Naive B cell (primary cell): Measurements from ENCODE around the gene KRTAP5-6. TPM values are rescaled to one million over a fixed set of nuclear protein-coding genes. Genes with fewer than 3 reads are reported as not detected.
A peak's percentile ranks its signal among the peaks of the same experiment; 100 is the strongest.
"Not testable (repeated sequence)": the region's sequence is repeated elsewhere in the genome, so short reads cannot be mapped to it uniquely, and the experiment has no call there.

ENCODE experiments used
- ATAC-seq, 2 donors: fragments of 150-1000 bp; cut with Tn5 transposase; 2 replicates each; pipeline ENCODE4 v1.10.0; 2021; ENCODE audit warnings: low read depth in 2 of 2, mild to moderate bottlenecking in 2 of 2, moderate library complexity in 2 of 2
- DNase-seq: peaks from one replicate; pipeline ENCODE4 v3.0.0; 2022
- H3K27ac Mint-ChIP-seq, 6 donors: one replicate each; pipeline ENCODE4 v1.8.0; 2020 to 2022; ENCODE audit warnings: mild to moderate bottlenecking in 6 of 6, mixed read lengths in 6 of 6, moderate library complexity in 5 of 6, inconsistent platforms in 2 of 6
- H3K27me3 Mint-ChIP-seq, 3 donors: one replicate each; pipeline ENCODE4 v1.8.0; 2021 to 2022; ENCODE audit warnings: mixed read lengths in 3 of 3, mild to moderate bottlenecking in 1 of 3
- H3K36me3 Mint-ChIP-seq, 2 donors: one replicate each; pipeline ENCODE4 v1.8.0; 2020 to 2022; ENCODE audit warnings: mixed read lengths in 2 of 2, inconsistent platforms in 1 of 2, mild to moderate bottlenecking in 1 of 2
- H3K4me1 Mint-ChIP-seq, 3 donors: one replicate each; pipeline ENCODE4 v1.8.0; 2020 to 2022; ENCODE audit warnings: mixed read lengths in 3 of 3, inconsistent platforms in 1 of 3, mild to moderate bottlenecking in 1 of 3, moderate library complexity in 1 of 3
- H3K4me3 Mint-ChIP-seq, 8 donors: one replicate each; pipeline ENCODE4 v1.8.0; 2020 to 2022; ENCODE audit warnings: mild to moderate bottlenecking in 8 of 8, mixed read lengths in 8 of 8, moderate library complexity in 8 of 8, inconsistent platforms in 2 of 8
- H3K9me3 Mint-ChIP-seq, 7 donors: one replicate each; pipeline ENCODE4 v1.8.0; 2020 to 2022; ENCODE audit warnings: mixed read lengths in 7 of 7, mild to moderate bottlenecking in 5 of 7, inconsistent platforms in 2 of 7, moderate library complexity in 1 of 7
- polyA plus RNA-seq, 6 donors: library from polyadenylated mRNA; unstranded; fragments of 300-500 nt; fragmentation: Illumina TruSeq; gene quantifications; one replicate each; pipeline ENCODE4 v1.2.3, GENCODE V29; 2021; ENCODE audit warnings: low read depth in 6 of 6

KRTAP5-6 gene
- polyA plus RNA-seq, 6 donors from 2014 or later: not detected

- Mint-ChIP-seq H3K4me1 (no peaks in the 10 kb centered on the region), H3K9me3 (no peaks in the 10 kb centered on the region), H3K36me3 (no peaks in the 10 kb centered on the region), H3K27ac (no peak overlapping the region), H3K27me3 (peaks cover 23 to 40% (median 23%) of the 10 kb centered on the region in 3 donors), H3K4me3 (no peak overlapping the region)
- no peak for ATAC-seq
- DNase-seq: no peak
Measured at GRCh38 chr11:1668911-1669473, 28.0 kb upstream of the KRTAP5-6 start.

- Mint-ChIP-seq H3K4me1 (no peaks in the 10 kb centered on the region), H3K36me3 (no peaks in the 10 kb centered on the region), H3K27ac (no peak overlapping the region), H3K4me3 (no peak overlapping the region), H3K27me3 (peaks cover 23 to 40% (median 28%) of the 10 kb centered on the region in 3 donors), H3K9me3 (no peaks in the 10 kb centered on the region)
- no peak for DNase-seq
- no peak for ATAC-seq
Measured at GRCh38 chr11:1669546-1670218, 27.3 kb upstream of the KRTAP5-6 start.

GRCh38 chr11:1670457-1670856 is 26.5 kb upstream of the KRTAP5-6 start:
- not testable (repeated sequence) for ATAC-seq, H3K4me1 Mint-ChIP-seq, H3K36me3 Mint-ChIP-seq, DNase-seq, H3K4me3 Mint-ChIP-seq, H3K27ac Mint-ChIP-seq, H3K9me3 Mint-ChIP-seq
- H3K27me3 Mint-ChIP-seq: peaks cover 29 to 48% (median 30%) of the 10 kb centered on the region in 3 donors

GRCh38 chr11:1670905-1671371 is 26.1 kb upstream of the KRTAP5-6 start:
- H3K27ac Mint-ChIP-seq: peak overlapping the region in 1 of 6 donors; percentile 43
- no peaks in the 10 kb centered on the region for H3K9me3 Mint-ChIP-seq
- ATAC-seq: no peak
- no peak for DNase-seq
- H3K36me3 Mint-ChIP-seq: no peaks in the 10 kb centered on the region
- peak overlapping the region in 1 of 8 donors; percentile 42 for H3K4me3 Mint-ChIP-seq
- peaks cover 33 to 53% (median 33%) of the 10 kb centered on the region in 3 donors for H3K27me3 Mint-ChIP-seq
- H3K4me1 Mint-ChIP-seq: no peaks in the 10 kb centered on the region

- H3K4me3 Mint-ChIP-seq: no peak overlapping the region
- no peaks in the 10 kb centered on the region for H3K9me3 Mint-ChIP-seq
- H3K27me3 Mint-ChIP-seq: peaks cover 35 to 58% (median 38%) of the 10 kb centered on the region in 3 donors
- no peaks in the 10 kb centered on the region for H3K36me3 Mint-ChIP-seq
- H3K4me1 Mint-ChIP-seq: no peaks in the 10 kb centered on the region
- H3K27ac Mint-ChIP-seq: peak overlapping the region in 1 of 6 donors; percentile 76
- DNase-seq (no peak), ATAC-seq (no peak)
Measured at GRCh38 chr11:1671658-1672057, 25.3 kb upstream of the KRTAP5-6 start.

GRCh38 chr11:1672613-1673350 is 24.2 kb upstream of the KRTAP5-6 start:
- no peak overlapping the region for H3K4me3 Mint-ChIP-seq

GRCh38 chr11:1673446-1674172 is 23.4 kb upstream of the KRTAP5-6 start:
- no peak overlapping the region for H3K4me3 Mint-ChIP-seq
- no peak for DNase-seq
- no peaks in the 10 kb centered on the region for H3K36me3 Mint-ChIP-seq
- no peaks in the 10 kb centered on the region for H3K4me1 Mint-ChIP-seq
- H3K9me3 Mint-ChIP-seq: no peaks in the 10 kb centered on the region
- H3K27me3 Mint-ChIP-seq: peaks cover 38 to 54% (median 43%) of the 10 kb centered on the region in 3 donors
- no peak overlapping the region for H3K27ac Mint-ChIP-seq
- no peak for ATAC-seq

More at GRCh38 chr11:1672613-1673350, 24.2 kb upstream of the KRTAP5-6 start:
- H3K36me3 Mint-ChIP-seq: no peaks in the 10 kb centered on the region
- H3K27ac Mint-ChIP-seq: no peak overlapping the region
- H3K9me3 Mint-ChIP-seq: no peaks in the 10 kb centered on the region
- DNase-seq: no peak
- H3K4me1 Mint-ChIP-seq: no peaks in the 10 kb centered on the region
- no peak for ATAC-seq
- H3K27me3 Mint-ChIP-seq: peaks cover 38 to 61% (median 43%) of the 10 kb centered on the region in 3 donors

GRCh38 chr11:1674173-1675131 is 22.5 kb upstream of the KRTAP5-6 start:
- H3K27me3 Mint-ChIP-seq: peaks cover 32 to 45% (median 38%) of the 10 kb centered on the region in 3 donors
- no peaks in the 10 kb centered on the region for H3K4me1 Mint-ChIP-seq
- H3K4me3 Mint-ChIP-seq: no peak overlapping the region
- H3K27ac Mint-ChIP-seq: no peak overlapping the region
- no peaks in the 10 kb centered on the region for H3K36me3 Mint-ChIP-seq
- DNase-seq (no peak), ATAC-seq (no peak)
- H3K9me3 Mint-ChIP-seq: no peaks in the 10 kb centered on the region

- Mint-ChIP-seq H3K4me3 (no peak overlapping the region), H3K4me1 (no peaks in the 10 kb centered on the region), H3K36me3 (no peaks in the 10 kb centered on the region), H3K27me3 (peaks cover 29 to 40% (median 38%) of the 10 kb centered on the region in 3 donors), H3K27ac (no peak overlapping the region), H3K9me3 (no peaks in the 10 kb centered on the region)
- ATAC-seq: no peak
- no peak for DNase-seq
Measured at GRCh38 chr11:1675536-1676228, 21.3 kb upstream of the KRTAP5-6 start.

- DNase-seq (no peak), ATAC-seq (no peak)
- Mint-ChIP-seq H3K4me1 (no peaks in the 10 kb centered on the region), H3K4me3 (no peak overlapping the region), H3K9me3 (no peaks in the 10 kb centered on the region), H3K27ac (no peak overlapping the region), H3K27me3 (peaks cover 29 to 40% (median 38%) of the 10 kb centered on the region in 3 donors), H3K36me3 (no peaks in the 10 kb centered on the region)
Measured at GRCh38 chr11:1676229-1676740, 20.7 kb upstream of the KRTAP5-6 start.

- ATAC-seq: no peak
- H3K36me3 Mint-ChIP-seq: no peaks in the 10 kb centered on the region
Measured at GRCh38 chr11:1679881-1680280, 17.1 kb upstream of the KRTAP5-6 start.

More at GRCh38 chr11:1679881-1680280, 17.1 kb upstream of the KRTAP5-6 start:
- Mint-ChIP-seq H3K4me3 (no peak overlapping the region), H3K27ac (peak overlapping the region in 1 of 6 donors; percentile 22), H3K9me3 (no peaks in the 10 kb centered on the region), H3K27me3 (peaks cover 23 to 35% (median 31%) of the 10 kb centered on the region in 3 donors), H3K4me1 (no peaks in the 10 kb centered on the region)
- DNase-seq: no peak
